Measurements from ENCODE around the gene HECW1. TPM values are rescaled to one million over a fixed set of nuclear protein-coding genes. Genes with fewer than 3 reads are reported as not detected.

Gene HECW1
- total RNA-seq (2021; fragmentation: NEBNext Ultra II Directional; extraction: Animal tissue kit (Norgen Biotek cat#: 25700)) (10.5 and 12.7 TPM in 2 replicates), polyA plus RNA-seq (2011; rRNA removed) (2.9 and 5.8 TPM in 2 replicates), polyA minus RNA-seq (2011; rRNA and poly(A)+ RNA removed) (5.9 and 7.5 TPM in 2 replicates)
- polyA plus RNA-seq (2011; cell fraction: cytosol; rRNA removed): 2.3 TPM
- 12.1 TPM for polyA plus RNA-seq (2011; cell fraction: nucleus; rRNA removed)
- polyA plus RNA-seq (2012, experiment 1 of 2): 2.1 to 3.6 TPM (median 3.3 TPM) in 4 replicates
- 1.0 TPM for polyA plus RNA-seq (2012, experiment 2 of 2)
- polyA plus RNA-seq (2013, experiment 1 of 2): 6.3 TPM
- 6.7 TPM for polyA plus RNA-seq (2013, experiment 2 of 2)
- 5.1 TPM for polyA minus RNA-seq (2011; cell fraction: cytosol; rRNA and poly(A)+ RNA removed)
- polyA minus RNA-seq (2011; cell fraction: nucleus; rRNA and poly(A)+ RNA removed): 40.9 TPM
- long read RNA-seq, experiment 1, partial matches to known transcripts: 1 of 7 reads
- long read RNA-seq, experiment 1, other reads (novel, unspliced or antisense): 5 of 7 reads
- long read RNA-seq, experiment 2: 0 reads

DNA sequence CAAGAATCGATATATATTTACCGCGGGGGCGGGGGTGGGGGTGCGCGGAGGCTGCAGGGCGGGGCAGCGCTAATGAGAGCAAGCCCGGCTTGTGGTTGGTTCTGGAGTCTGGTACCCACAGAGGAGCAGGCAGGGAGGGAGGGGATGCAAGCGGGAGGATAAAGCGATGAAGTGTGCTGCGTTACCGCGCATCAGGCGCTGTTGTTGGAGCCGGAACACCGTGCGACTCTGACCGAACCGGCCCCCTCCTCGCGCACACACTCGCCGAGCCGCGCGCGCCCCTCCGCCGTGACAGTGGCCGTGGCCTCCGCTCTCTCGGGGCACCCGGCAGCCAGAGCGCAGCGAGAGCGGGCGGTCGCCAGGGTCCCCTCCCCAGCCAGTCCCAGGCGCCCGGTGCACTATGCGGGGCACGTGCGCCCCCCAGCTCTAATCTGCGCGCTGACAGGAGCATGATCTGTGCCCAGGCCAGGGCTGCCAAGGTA lies at the start of gene HECW1:
Gene HECW1 (plus strand): TSS at position 189 of the 482 bp plus-strand sequence. CDS start 131,259 bp downstream, outside the sequence.
- H4K5ac ChIP-seq (ENCODE audit: insufficient read length, low read depth, low read length): peak within 1 kb of the TSS; percentile 50
- peak within 1 kb of the TSS; percentile 67; the same call in 1 of the 2 replicates for H2BK5ac ChIP-seq (ENCODE audit: low read depth, low read length)
- no peak within 1 kb of the TSS for H2AK5ac ChIP-seq (ENCODE audit: low read depth, low read length)
- H3K9ac ChIP-seq (replicated peaks in 1 of 4; ENCODE audit: extremely low read depth in 1 of 4, low read depth in 3 of 4, low read length in 3 of 4): peak within 1 kb of the TSS; percentile 16 to 57 (median 44); a peak in 6 of 7 replicates
- peak within 1 kb of the TSS; percentile 72 for H3K18ac ChIP-seq (ENCODE audit: extremely low read depth, low read length)
- WGBS, 2 experiments (ENCODE audit: extremely low coverage in 1 of 2, insufficient coverage in 1 of 2, insufficient read length in 1 of 2, insufficient replicate concordance in 2 of 2, low coverage in 1 of 2, low lambda C conversion rate in 2 of 2, missing lambda C conversion rate in 1 of 2): 1% methylated on average over 29 of the region's 46 CpGs; no CpG with 5 or more reads in 1 of the 2 experiments
- peak within 1 kb of the TSS; percentile 63 for H4K91ac ChIP-seq (replicated peaks; ENCODE audit: insufficient read length, low read length)
- H3K79me2 ChIP-seq (ENCODE audit: control insufficient read depth in 1 of 2, insufficient read depth in 2 of 2, low read length in 2 of 2): peaks cover 0 to 29% of the 10 kb centered on the region in 2 experiments; a peak in 3 of 4 replicates
- peak within 1 kb of the TSS; percentile 63 to 80 (median 65) for H3K4me3 ChIP-seq (ENCODE audit: extremely low read depth in 1 of 4, insufficient read depth in 2 of 4, low read depth in 3 of 4, low read length in 4 of 4)
- no peaks in the 10 kb centered on the region for H3K36me3 ChIP-seq (ENCODE audit: control insufficient read depth in 2 of 4, insufficient read depth in 4 of 4, low read length in 3 of 4)
- no peak within 1 kb of the TSS for H2BK15ac ChIP-seq (ENCODE audit: low read length)
- peak within 1 kb of the TSS; percentile 35 for H3K56ac ChIP-seq (replicated peaks; ENCODE audit: insufficient read length, low read depth, low read length)
- peak within 1 kb of the TSS; percentile 88 for H2BK20ac ChIP-seq (ENCODE audit: low read length)
- no peak within 1 kb of the TSS for H3K27ac ChIP-seq (ENCODE audit: low read depth, low read length)
- no peak within 1 kb of the TSS for H3K23ac ChIP-seq (ENCODE audit: insufficient read length)
- H2BK120ac ChIP-seq (replicated peaks; ENCODE audit: low read depth, low read length): no peak within 1 kb of the TSS
- H3K79me1 ChIP-seq (ENCODE audit: low read depth, low read length): no peaks in the 10 kb centered on the region; the same call in 1 of the 2 replicates
- peaks cover 14% of the 10 kb centered on the region for H3K23me2 ChIP-seq (ENCODE audit: low read depth, low read length)
- peaks cover 2 to 7% (median 4%) of the 10 kb centered on the region in 4 experiments; a peak in 3 of 7 replicates for H3K27me3 ChIP-seq (replicated peaks in 1 of 4; ENCODE audit: control insufficient read depth in 3 of 4, extremely low read depth in 1 of 4, insufficient read depth in 3 of 4, low read length in 3 of 4)
- POLR2A ChIA-PET (ENCODE audit: partially characterized antibody): interaction anchor here (1.0 to 2.1 kb wide), 4 partner anchors 9 to 149 kb away, joined by 3 to 5 read pairs (median 4); no protein-coding TSS in a partner anchor
- H3K4ac ChIP-seq (replicated peaks; ENCODE audit: insufficient read length, low read depth, low read length): no peak within 1 kb of the TSS
- DNase-seq (ENCODE audit: low read depth in 1 of 2, low spot score in 2 of 2) (peak in 1 of 2 experiments; percentile 70), FAIRE-seq (no peak)
- peak within 1 kb of the TSS; percentile 82 for H2AFZ ChIP-seq (ENCODE audit: low read length)
- H3K14ac ChIP-seq (ENCODE audit: insufficient read length): no peak within 1 kb of the TSS
- no peaks in the 10 kb centered on the region for H3K9me3 ChIP-seq (ENCODE audit: insufficient read depth in 2 of 2, low read depth in 1 of 2, low read length in 1 of 2)
- peak within 1 kb of the TSS; percentile 94 to 97 for H3K4me2 ChIP-seq (ENCODE audit: insufficient read depth in 1 of 2, low read depth in 2 of 2, low read length in 2 of 2)
- peak within 1 kb of the TSS; percentile 87; the same call in 1 of the 2 replicates for H4K8ac ChIP-seq (ENCODE audit: extremely low read depth, insufficient read depth, low read length)
- CTCF ChIA-PET (ENCODE audit: partially characterized antibody): interaction anchor here (0.9 to 2.6 kb wide), 2 partner anchors 41 to 171 kb away, joined by 4 to 15 read pairs; no protein-coding TSS in a partner anchor
- peak within 1 kb of the TSS; percentile 40; the same call in 1 of the 2 replicates for H2BK12ac ChIP-seq (ENCODE audit: low read depth, low read length)
- peaks cover 2 to 17% (median 6%) of the 10 kb centered on the region in 4 experiments; a peak in 6 of 7 replicates for H3K4me1 ChIP-seq (replicated peaks in 1 of 4; ENCODE audit: control insufficient read depth in 3 of 4, insufficient read depth in 4 of 4, low read length in 3 of 4)
- H4K20me1 ChIP-seq (replicated peaks in 1 of 2; ENCODE audit: control insufficient read depth in 1 of 2, insufficient read depth in 2 of 2, low read length in 2 of 2): no peaks in the 10 kb centered on the region
- TF ChIP-seq TBP (IDR thresholded peaks at IDR 0.05; ENCODE audit: low read depth, low read length) (no peak), RAD21 (IDR thresholded peaks at IDR 0.05 in 1 of 2, conservative IDR thresholded peaks at IDR 0.05 in 1 of 2; ENCODE audit: low read depth in 2 of 2, low read length in 2 of 2) (peak in 1 of 2 experiments; percentile 9; a peak in 1 of 4 replicates), SIRT6 (IDR thresholded peaks at IDR 0.05; ENCODE audit: low read length) (no peak), ASH2L (IDR thresholded peaks at IDR 0.05; ENCODE audit: low read length) (peak; percentile 58), BRCA1 (IDR thresholded peaks at IDR 0.05; ENCODE audit: low read depth, low read length) (no peak), HDAC2 (IDR thresholded peaks at IDR 0.05; ENCODE audit: borderline replicate concordance in 1 of 2, low read depth in 2 of 2, low read length in 2 of 2) (0 out of 4 replicates have a peak, but pooled peaks of 1 of the 2 experiments have one; percentile 8), EZH2 (IDR thresholded peaks at IDR 0.05; ENCODE audit: low read depth, low read length, severe bottlenecking) (no peak)
- TF ChIP-seq, protein P1, sequence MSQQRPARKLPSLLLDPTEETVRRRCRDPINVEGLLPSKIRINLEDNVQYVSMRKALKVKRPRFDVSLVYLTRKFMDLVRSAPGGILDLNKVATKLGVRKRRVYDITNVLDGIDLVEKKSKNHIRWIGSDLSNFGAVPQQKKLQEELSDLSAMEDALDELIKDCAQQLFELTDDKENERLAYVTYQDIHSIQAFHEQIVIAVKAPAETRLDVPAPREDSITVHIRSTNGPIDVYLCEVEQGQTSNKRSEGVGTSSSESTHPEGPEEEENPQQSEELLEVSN (IDR thresholded peaks at IDR 0.05): peak; percentile 44

Data from H1 (cell line).